Urothelium cell line (cell line): Measurements from ENCODE around the gene H2BW2.
"Not testable (repeated sequence)": the region's sequence is repeated elsewhere in the genome, so short reads cannot be mapped to it uniquely, and the experiment has no call there.

Experiments
- DNase-seq: peaks from one replicate; pipeline ENCODE4 v3.0.0; 2011; ENCODE audit warnings: low spot score, mixed read lengths
- FAIRE-seq: peaks from 2 replicates; lab custom pipeline; 2011; peaks lifted over from hg19 to GRCh38; lab: Jason Lieb, UNC

Gene H2BW2

GRCh38 chrX:104039689-104040505 is at the start of gene H2BW2:
TSS of gene H2BW2 (plus strand) at chrX:104039956. CDS start at chrX:104039995, 39 bp downstream.
- no peak for FAIRE-seq
- DNase-seq, result no peak

GRCh38 chrX:103999234-103999633 is 40.5 kb upstream of the H2BW2 start:
- no peak for DNase-seq
- no peak for FAIRE-seq

- FAIRE-seq, result no peak
These were observed 30.9 kb upstream of the H2BW2 start for GRCh38 chrX:104008831-104009230.

GRCh38 chrX:104013158-104013557 is 26.6 kb upstream of the H2BW2 start:
- FAIRE-seq (no peak), DNase-seq (no peak)

More at GRCh38 chrX:104008831-104009230, 30.9 kb upstream of the H2BW2 start:
- DNase-seq, result no peak

- DNase-seq (no peak), FAIRE-seq (no peak)
These were observed 26.1 kb upstream of the H2BW2 start, which contains the start of gene H2BW1 for GRCh38 chrX:104013606-104014005. TSS of gene H2BW1 (minus strand) at chrX:104013708. CDS start at chrX:104013576, 132 bp downstream.

- FAIRE-seq, DNase-seq: not testable (repeated sequence)
These were observed 24.2 kb upstream of the H2BW2 start for GRCh38 chrX:104015576-104015975.

- DNase-seq, result no peak
- no peak for FAIRE-seq
These were observed 21.6 kb upstream of the H2BW2 start for GRCh38 chrX:104018126-104018525.

- FAIRE-seq, result no peak
- DNase-seq, result no peak
These were observed 1.2 kb downstream of the H2BW2 start for GRCh38 chrX:104041003-104041402.

GRCh38 chrX:104045642-104046041 is 5.9 kb downstream of the H2BW2 start:
- FAIRE-seq, result no peak

GRCh38 chrX:104047171-104047570 is 7.4 kb downstream of the H2BW2 start:
- no peak for FAIRE-seq
- no peak for DNase-seq

More at GRCh38 chrX:104045642-104046041, 5.9 kb downstream of the H2BW2 start:
- no peak for DNase-seq

GRCh38 chrX:104054956-104055355 is 15.2 kb downstream of the H2BW2 start:
- not testable (repeated sequence) for FAIRE-seq, DNase-seq

- not testable (repeated sequence) for DNase-seq, FAIRE-seq
These were observed 22.9 kb downstream of the H2BW2 start for GRCh38 chrX:104062636-104063035.

GRCh38 chrX:104075778-104076445 is 36.2 kb downstream of the H2BW2 start, which contains the start of gene TMSB15C:
TSS of gene TMSB15C (minus strand) at chrX:104076236.
- not testable (repeated sequence) for DNase-seq, FAIRE-seq

- DNase-seq, FAIRE-seq: not testable (repeated sequence)
These were observed 38.1 kb downstream of the H2BW2 start for GRCh38 chrX:104077854-104078253.

GRCh38 chrX:104084063-104084462 is 44.3 kb downstream of the H2BW2 start:
- DNase-seq (no peak), FAIRE-seq (no peak)

- DNase-seq, result no peak
These were observed 45.0 kb downstream of the H2BW2 start for GRCh38 chrX:104084534-104085277.

GRCh38 chrX:104085477-104085876 is 45.7 kb downstream of the H2BW2 start:
- FAIRE-seq (no peak), DNase-seq (no peak)

More at GRCh38 chrX:104084534-104085277, 45.0 kb downstream of the H2BW2 start:
- no peak for FAIRE-seq

- DNase-seq, result no peak
These were observed 46.2 kb downstream of the H2BW2 start for GRCh38 chrX:104085919-104086318.

More at GRCh38 chrX:104085919-104086318, 46.2 kb downstream of the H2BW2 start:
- no peak for FAIRE-seq
